OCI-M1 (cell line): Measurements from ENCODE around the gene NTRK2.
"Not testable (repeated sequence)": the region's sequence is repeated elsewhere in the genome, so short reads cannot be mapped to it uniquely, and the experiment has no call there.

Experiments
- DNase-seq: peaks from one replicate; lab custom pipeline; 2025; lab: John Stamatoyannopoulos, UW

NTRK2 gene

GRCh38 chr9:85067792-85068191, 398.3 kb downstream of the NTRK2 start:
- no peak for DNase-seq

GRCh38 chr9:85069421-85069820, 399.9 kb downstream of the NTRK2 start:
- DNase-seq: not testable (repeated sequence)
